ENCODE measurements around the gene ZBTB47.

The ZBTB47 gene

DNA sequence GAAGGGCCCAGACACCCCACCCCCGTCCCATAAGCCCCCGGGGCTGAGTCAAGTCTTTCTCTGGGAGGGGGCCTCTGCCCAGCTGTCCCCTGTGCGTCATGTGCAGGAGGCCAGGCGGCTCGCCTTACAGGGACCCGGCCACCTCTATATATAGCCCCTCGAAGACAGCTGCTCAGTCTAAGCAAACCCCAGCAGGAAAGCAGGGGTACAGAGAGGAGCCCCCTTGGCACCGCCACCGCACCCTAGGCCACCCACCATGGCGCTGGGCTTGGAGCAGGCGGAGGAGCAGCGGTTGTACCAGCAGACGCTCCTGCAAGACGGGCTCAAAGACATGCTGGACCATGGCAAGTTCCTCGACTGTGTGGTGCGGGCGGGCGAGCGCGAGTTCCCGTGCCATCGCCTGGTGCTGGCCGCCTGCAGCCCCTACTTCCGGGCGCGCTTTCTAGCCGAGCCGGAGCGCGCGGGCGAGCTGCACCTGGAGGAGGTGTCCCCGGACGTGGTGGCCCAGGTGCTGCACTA is 31.9 kb downstream of the ZBTB47 start, which contains the start of gene KLHL40:
KLHL40 (plus strand) TSS at position 175 of the 519 bp plus-strand sequence; CDS start at position 257, 82 bp downstream.
- DNase-seq (ENCODE audit: low read depth in 3 of 3), result no peak

DNA sequence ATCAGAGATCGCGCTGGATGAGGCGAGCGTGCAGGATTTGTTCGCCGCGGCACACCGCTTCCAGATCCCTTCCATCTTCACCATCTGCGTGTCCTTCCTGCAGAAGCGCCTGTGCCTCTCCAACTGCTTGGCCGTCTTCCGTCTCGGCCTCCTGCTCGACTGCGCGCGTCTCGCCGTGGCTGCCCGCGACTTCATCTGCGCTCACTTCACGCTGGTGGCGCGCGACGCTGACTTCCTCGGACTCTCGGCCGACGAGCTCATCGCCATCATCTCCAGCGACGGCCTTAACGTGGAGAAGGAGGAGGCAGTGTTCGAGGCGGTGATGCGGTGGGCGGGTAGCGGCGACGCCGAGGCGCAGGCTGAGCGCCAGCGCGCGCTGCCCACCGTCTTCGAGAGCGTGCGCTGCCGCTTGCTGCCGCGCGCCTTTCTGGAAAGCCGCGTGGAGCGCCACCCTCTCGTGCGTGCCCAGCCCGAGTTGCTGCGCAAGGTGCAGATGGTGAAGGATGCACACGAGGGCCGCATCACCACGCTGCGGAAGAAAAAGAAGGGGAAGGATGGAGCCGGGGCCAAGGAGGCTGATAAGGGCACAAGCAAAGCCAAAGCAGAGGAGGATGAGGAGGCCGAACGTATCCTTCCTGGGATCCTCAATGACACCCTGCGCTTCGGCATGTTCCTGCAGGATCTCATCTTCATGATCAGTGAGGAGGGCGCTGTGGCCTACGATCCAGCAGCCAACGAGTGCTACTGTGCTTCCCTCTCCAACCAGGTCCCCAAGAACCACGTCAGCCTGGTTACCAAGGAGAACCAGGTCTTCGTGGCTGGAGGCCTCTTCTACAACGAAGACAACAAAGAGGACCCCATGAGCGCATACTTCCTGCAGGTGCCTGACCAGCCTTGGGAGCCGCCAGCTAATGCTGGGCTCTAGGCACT is 32.7 kb downstream of the ZBTB47 start:
- no peak for DNase-seq (ENCODE audit: low read depth in 3 of 3)

DNA sequence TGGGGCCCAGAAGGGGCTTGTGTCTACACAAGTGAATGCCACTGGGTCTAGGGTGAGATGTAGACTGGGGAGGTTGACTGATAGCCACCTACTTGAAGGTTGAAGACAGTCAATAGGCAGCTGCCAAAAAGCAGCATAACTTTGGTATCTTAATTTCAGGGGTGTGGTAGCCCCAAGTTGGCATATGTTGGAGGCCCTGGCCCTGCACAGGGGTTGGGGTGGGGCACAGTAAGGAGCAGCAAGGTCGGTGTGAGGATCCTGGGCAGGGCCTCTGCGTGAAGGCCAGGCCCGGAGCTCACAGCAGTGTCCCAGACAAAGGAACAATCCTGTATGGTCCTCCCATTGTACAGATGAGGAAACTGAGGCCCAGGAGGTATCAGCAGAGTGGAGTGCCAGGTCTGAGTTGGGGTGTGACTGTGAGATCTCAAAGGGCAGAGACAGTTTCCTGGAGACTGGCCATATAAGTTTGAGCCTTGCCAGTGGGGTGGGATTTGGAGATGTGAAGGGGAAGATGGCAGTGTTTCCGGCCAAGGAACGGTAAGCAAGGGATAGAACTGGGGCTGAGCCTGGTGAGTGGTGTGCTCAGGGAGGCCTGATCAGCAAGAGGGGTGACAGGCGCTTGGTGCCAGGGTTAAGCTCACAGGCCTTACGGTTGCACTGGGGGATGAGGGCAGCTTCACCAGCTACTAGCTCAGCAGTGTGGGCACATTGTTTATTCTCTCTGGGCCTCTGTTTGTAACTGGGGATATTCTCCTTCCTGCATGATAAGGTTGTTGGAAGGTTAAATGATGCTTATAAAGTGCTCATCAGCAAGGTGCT is 33.5 kb downstream of the ZBTB47 start:
- DNase-seq (ENCODE audit: low read depth in 3 of 3), result no peak

DNA sequence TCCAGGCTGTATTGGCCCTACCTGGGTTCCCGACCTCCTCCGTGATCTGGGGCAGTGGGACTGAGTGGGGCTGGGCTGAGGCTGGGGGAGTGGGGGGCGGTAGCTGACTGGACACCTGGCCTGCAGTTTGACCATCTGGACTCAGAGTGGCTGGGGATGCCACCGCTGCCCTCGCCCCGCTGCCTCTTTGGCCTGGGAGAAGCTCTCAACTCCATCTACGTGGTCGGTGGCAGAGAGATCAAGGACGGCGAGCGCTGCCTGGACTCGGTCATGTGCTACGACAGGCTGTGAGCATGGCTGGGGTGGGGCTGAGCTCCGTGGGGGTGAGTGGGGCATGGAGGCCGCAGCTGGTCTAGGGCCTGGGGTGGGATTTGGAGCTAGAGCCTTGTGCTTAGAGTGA is 34.5 kb downstream of the ZBTB47 start:
- no peak for DNase-seq (ENCODE audit: low read depth in 3 of 3)

DNA sequence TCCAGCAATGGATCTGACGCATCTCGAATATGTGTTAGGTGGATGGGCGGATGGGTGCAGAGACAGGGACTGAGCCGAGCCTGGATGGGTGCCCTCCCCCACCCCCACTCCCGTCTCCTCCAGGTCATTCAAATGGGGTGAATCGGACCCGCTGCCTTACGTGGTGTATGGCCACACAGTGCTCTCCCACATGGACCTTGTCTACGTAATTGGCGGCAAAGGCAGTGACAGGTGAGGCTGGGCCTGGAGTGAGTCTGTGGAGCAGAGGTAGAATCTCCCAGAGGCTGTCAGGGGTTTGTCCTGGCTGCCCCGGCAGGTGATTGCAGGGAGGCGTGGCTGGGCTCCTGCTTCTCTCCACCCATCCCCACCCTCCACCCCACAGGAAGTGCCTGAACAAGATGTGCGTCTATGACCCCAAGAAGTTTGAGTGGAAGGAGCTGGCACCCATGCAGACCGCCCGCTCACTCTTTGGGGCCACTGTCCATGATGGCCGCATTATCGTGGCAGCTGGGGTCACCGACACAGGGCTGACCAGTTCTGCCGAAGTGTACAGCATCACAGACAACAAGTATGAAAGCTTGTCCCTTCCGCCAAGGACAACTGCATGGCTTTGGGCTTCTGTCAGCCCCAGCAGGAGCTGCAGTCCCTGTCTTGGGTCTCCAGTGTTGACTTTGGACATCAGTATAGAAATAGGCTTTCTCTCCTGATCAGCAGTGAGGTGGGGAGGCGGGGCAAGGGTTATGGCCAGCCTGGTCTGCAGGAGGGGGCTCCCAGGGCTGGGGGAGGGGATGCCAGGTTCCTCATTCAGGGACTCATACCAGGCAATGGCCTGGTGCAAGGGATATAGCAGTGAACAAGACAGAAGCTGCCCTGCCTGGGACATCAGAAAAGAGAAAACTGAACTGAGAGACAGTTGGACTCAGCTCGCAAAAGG is 35.3 kb downstream of the ZBTB47 start:
- no peak for DNase-seq (ENCODE audit: low read depth in 3 of 3)

DNA sequence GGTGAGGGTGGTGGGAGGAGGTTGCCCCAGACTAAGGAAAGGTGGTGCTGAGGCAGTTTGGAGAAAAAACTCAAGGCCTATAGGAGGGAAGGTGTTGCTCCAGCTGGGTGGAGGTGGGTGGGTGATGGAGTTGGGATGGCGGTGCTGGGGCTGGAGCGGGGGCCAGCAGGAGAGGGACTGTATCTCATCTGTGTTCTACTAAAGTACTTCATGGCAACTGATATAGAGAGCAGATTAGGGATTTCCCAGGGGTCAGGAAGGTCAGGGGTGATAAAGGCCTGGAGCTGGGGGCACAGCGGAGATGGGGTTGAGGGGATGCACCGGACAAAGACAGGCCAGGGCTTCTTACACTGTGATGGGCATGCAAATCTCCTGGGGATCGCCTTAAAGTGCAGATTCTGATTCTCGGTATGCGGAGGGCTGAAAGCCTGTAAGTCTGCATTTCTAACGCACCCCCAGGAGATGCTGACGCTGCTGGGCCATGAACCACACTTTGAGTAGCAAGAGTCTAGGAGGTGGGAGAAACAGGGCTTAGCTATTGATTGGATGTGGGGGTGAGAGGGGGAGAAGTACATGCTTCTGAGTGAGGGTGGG is 36.0 kb downstream of the ZBTB47 start:
- DNase-seq (ENCODE audit: low read depth in 3 of 3), result no peak

DNA sequence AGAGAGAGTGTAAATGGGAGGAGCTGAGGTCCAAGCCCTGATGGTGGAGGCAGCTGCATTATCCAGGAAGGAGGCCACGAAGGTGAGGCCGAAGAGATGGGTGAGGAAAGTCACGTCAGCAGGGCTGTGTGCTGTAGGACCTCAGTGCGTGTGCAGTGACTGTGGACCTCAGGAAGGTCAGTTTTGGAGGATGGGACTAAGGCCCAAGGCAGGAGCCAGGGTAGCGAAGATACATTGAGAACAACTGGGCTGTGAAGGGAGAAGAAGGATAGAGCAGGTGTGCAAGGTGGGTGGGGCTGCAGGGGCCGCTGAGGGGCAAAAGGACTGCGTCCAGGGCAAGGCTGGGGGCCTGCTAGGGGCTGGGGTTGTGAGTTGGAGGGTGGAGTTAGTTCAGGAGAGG is 36.7 kb downstream of the ZBTB47 start:
- DNase-seq (ENCODE audit: low read depth in 3 of 3), result no peak

DNA sequence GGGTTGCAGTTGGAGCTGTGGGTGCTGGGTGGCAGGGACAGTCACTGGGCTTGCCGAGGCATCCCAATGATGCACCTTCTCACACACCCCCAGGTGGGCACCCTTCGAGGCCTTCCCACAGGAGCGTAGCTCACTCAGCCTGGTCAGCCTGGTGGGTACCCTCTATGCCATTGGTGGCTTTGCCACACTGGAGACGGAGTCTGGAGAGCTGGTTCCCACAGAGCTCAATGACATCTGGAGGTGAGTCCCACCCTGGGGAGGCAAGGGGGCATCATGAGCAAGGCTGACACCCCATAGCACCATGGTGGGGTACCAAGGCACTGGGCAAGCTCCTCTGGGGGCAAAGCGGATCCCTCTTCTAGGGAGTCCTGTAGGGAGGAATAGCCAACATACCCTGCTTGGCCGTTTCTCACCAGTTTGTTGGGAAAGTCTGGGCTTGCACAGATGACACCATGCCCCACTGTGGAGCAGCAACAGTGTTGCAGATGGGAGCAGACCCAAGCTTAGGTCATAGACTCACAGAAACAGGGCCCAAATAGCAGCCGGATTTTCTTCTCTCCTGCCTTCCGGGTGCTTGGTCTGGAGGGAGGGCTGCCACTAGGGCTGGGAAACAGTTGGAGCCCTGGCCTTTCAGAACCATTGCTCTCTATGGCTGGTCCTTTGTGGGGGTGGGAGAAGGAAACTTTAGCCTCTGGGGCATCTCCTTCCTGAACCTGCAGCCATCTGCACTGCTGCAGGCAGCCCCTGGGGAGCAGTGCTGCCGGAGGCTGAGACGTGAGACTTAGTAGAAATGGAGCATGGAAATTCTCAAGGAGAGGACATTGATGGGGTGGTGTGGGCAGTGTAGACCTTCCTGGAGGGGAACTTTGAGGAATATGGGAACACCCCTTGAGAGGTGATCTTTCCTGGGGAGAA is 37.5 kb downstream of the ZBTB47 start:
- DNase-seq (ENCODE audit: low read depth in 3 of 3), result no peak

DNA sequence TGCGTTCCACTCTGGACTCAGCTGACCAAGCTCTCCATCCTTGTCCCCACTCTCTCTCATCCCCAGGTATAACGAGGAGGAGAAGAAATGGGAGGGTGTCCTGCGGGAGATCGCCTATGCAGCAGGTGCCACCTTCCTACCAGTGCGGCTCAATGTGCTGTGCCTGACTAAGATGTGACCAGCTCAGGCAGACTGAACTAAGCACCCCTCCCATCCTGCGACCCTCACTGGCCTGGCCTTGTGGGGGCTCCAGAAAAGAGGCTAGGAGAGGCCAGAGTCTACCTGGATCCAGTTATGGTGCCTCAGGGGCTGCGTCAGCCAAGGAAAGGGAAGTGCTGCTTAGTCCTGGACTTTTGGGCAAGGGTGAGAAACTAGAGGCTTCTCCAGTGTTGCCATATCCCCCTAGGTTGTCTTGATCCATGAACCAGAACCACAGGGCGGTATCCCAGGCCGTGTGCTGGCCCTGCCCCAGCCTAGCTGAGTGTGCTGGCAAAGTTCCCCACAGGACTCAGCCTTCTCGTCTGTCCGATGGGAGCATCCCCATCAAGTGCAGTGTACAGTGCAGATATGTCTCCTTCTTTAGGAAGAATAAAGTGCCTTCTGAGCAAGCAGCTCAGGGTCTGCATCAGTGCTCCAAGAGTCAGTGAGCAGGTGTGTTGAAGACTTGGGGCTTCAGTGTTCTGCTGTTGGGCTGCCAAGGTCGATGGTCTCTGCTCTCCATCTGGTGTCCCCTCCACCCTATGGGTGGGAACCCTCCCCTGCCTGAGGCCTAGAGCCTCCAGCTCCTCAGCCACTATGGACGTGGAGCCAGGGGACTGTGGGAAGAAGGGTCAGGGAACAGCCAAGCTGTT is 38.5 kb downstream of the ZBTB47 start:
- no peak for DNase-seq (ENCODE audit: low read depth in 3 of 3)

DNA sequence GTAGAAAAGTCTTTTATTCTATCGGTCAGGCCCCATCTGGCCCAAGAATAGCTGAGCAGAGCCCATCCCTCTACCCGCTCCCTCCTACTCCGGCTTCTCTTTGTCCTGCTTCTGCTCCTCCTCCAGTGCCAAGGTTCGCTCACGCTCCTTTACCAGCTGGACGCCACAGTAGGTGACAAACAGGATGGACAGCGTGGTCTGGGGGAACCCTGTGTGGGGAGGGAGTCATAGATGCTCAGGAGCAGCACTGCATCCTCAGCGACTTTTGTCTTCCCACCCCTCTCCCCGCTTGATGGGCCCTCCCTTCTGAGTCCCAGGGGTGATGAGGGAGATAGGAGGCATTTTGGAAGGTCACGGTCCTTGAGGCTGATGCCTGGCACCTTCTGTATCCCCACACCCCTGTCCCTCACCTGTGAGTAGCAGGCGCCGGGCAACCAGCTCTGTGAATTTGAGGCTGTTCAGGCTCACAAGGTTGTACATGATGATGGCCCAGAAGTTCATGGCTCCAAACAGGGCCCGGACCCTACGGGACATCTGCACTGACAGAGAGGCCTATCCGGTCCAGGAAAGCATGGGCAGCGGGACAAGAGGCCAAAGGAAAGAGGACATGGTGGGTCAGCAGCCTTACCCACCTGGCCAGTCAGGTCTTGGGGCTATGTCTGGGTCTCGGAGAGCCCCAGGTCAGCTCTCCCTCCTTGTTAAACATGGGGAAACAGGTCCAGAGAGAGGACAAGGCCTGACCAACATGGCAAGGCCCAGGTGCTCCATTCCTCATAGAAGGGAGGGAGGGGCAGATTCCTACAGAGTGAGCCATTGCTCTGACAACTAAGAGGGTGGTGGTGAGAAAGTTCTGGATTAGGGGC is 39.4 kb downstream of the ZBTB47 start:
- DNase-seq (ENCODE audit: low read depth in 3 of 3), result no peak

DNA sequence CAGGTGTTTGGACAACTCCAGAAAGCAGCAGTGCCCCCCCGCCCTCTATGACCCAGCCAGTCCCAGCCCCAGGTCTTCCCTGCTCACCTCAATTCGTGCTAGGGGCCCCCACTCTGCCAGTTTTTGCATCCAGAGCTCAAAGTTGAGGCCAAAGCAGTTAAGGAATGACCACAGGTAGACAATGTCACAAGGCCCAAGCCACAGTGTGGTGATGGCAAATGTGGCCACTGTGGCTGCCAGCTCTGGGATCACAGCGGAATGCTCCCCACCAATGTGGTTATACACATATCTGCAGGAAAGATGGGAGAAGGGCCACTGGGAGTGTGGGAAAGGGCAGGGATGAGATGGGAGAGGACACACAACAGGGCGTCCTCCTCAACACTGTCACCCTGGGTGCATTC is 40.0 kb downstream of the ZBTB47 start:
- no peak for DNase-seq (ENCODE audit: low read depth in 3 of 3)

DNA sequence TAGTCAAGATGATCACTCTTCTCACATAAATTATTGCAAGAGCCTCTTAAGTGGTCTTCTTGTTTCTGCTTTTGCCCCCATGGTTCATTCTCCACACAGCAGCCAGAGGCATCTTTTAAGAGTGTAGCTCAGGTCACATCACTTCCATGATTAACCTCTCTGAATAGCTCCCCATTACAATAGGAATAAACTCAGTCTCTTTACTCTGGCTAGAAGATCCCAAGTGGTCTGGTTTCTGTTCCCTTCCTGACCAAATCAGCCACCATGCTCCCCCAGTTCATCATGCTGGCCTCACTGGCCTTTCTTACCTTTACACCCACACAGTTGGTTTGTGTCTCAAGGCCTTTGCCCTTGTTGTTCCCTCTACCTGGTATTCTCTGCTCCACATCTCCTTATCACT is 40.9 kb downstream of the ZBTB47 start:
- no peak for DNase-seq (ENCODE audit: low read depth in 3 of 3)

DNA sequence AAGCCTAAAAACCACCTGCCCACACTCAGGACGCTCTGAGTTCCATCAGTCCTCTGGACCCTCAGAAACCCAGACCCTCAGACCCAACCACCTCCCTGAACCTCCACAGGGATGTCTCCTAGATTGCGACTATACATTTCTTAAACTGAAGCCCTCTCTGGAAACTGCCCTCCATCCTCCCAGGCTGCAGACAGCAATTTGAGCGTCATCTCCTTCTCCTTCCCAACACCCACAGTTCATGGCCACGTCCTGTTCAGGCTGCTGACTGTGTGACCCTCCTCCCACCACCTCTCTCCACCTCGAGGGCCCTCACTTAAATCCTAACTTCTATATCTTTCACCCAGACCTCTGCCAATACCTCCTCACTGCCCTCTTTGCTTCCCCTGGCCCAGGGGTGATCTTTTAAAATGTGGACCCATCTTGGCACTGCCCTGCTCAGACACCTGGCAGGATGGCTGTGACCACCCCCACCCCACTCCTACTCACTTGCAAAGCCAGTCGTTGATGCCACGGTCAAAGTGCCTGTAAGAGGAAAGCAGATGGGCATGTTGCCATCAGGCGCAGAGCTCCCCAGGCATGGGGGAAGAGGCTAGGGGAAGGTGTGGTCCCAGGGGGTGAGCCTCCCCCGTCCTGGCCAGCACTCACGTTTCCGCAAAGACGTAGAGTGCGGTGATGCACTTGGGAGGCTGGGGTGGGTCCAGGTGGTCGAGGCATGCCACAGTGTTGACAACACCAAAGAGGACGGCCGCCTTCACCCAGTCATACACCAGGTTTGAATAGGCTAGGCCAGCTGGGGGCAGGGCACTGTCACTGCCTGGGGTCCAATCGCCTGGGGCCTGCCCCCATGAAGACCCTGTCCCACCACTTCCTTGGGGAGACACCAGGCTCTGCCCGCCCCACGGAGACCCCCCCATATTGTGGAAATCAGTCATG is 43.1 kb downstream of the ZBTB47 start:
- DNase-seq (ENCODE audit: low read depth in 3 of 3), result no peak

DNA sequence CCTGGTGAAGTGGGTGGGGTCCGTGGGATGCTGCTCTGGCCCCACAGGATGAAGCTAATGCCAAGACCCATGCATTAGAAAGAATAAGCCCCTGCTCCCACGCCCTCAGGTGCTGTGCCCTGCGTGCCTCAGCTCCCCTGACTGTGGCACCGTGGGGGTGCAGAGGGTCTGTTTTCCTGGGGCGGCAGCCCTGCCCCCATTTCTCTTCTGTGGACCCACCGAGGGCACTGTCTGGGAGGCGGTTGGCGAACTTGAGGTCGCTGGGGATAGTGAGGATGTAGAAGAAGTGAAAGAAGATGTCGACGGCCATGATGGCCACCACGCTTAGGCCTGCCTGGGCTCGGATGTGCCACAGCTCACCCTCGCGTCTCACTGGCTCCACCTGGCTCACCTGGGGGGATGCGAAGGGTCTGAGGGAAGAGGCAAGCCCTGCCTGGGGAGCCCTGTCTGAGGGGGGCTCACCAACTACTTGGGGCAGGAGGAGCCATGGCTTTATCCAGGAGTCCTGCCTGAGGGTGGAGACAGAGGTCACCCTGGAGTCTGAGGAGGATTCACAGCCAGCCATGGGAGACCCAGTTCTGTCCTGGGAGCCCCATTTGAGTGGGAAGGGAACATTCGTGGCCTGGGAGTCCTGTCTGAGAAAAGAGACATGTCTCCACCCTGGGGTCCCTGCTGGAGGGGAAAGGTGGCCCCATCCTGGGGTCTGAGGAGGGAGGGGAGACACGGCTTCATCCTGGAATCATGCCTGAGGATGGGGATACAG is 44.0 kb downstream of the ZBTB47 start:
- DNase-seq (ENCODE audit: low read depth in 3 of 3), result no peak

DNA sequence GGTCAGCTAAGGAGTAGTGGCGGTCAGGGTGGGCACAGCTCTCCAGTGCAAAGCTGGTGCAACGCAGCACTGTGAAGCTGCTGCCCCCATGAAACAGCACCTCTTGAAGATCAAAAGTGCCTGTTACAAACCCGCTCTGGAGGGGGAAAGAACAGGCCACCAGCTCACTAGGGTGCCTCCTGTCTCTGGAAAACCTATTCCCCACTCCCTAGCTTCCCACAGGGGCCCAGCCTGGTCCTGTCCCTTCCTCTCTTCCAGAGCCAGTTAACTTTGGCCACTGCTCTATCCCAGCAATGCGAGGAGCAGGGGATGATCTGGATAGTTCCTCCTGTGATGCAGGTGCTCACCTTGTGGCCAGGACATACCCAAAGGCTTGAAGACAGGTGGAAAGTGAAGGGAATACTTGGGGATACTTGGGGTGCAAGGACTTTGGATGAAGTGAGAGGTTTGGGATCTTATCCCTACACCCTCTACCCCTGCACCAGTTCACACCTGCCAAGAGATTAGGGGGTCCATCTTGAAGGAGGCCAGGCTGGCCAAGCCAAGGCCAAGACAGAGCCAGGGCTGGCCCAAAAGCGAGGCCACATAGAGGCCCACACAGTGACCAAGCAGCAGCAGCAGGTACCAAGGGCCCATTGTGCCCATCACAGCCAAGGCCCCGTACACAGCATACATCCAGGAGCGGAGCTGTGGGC is 44.9 kb downstream of the ZBTB47 start:
- DNase-seq (ENCODE audit: low read depth in 3 of 3), result no peak

DNA sequence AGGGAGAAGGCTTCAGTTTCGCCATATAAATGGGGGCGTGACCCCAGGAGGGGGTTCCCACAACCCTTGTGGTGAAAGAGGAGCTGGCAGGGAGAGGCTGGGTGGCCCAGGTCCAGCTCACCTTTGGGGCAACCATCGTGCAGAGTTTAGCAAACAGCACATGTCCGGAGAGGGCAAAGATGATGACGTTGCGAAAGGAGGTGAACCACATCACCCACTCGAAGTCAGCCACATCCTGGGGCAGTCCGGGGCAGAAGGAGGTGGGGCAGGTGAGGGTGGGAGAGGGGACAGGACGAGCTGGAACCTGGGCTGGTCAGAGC is 45.4 kb downstream of the ZBTB47 start:
- no peak for DNase-seq (ENCODE audit: low read depth in 3 of 3)
